Measurements from ENCODE around the gene HIRIP3.

DNA sequence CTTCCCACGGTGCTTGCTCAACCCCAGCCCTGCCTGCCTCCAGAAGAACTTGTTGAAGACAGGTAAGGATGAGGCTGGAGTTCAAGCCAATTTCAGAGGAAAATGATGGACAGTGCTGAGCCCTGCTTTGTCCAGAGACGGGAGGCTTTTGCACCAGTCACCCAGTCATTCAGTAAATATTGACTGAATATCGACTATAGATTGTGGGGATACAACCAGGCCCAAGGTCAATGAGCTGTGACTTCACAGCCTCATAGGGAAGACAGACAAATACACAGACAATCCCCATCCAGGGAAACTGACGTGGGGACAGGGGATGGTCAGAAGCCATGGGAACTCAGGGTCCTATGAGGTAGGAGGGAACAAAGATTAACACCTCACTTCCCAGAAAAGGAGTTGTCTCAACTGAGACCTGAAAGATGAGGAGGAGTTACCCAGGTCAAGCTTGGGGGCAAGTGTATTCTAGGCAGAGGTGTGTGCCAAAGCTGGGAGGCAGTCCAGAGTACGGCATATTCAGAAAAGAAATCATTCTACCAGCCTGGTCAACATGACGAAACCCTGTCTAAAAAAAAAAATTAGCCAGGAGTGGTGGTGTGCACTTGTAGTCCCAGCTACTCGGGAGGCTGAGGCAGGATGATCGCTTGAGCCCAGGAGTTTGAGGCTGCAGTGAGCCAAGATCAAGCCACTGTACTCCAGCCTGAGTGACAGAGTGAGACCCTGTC is 21.3 kb upstream of the HIRIP3 start:
- TF ChIP-seq CTCF (conservative IDR thresholded peaks at IDR 0.05 in 1 of 2, IDR thresholded peaks at IDR 0.05 in 1 of 2; ENCODE audit: extremely low read depth in 1 of 2, insufficient read depth in 1 of 2, low read depth in 1 of 2, low read length in 2 of 2) (no peak), EZH2 (IDR thresholded peaks at IDR 0.05; ENCODE audit: borderline replicate concordance, low read length) (no peak)
